ENCODE data around the gene SYNPO2. TPM values are rescaled to one million over a fixed set of nuclear protein-coding genes. Genes with fewer than 3 reads are reported as not detected.
A peak's percentile ranks its signal among the peaks of the same experiment; 100 is the strongest.

The SYNPO2 gene
- total and polyA plus RNA-seq, 10 of the 15 experiments (the other 5 are each of a cell fraction or from before 2014, with no cell fraction given) = 0.04 to 0.34 (median 0.28) TPM

GRCh38 chr4:118968005-118968404, 79.4 kb downstream of the SYNPO2 start (continued):
- TF ChIP-seq IRF5 (IDR thresholded peaks at IDR 0.05; ENCODE audit: borderline replicate concordance) = no peak
- TF ChIP-seq NFYB (IDR thresholded peaks at IDR 0.05; ENCODE audit: insufficient read depth, low read depth, low read length) = 0 out of 2 replicates have a peak, but pooled peaks have one; percentile 49
- TF ChIP-seq POU2F2 (IDR thresholded peaks at IDR 0.05; ENCODE audit: borderline replicate concordance, low read depth, low read length) = 0 out of 3 replicates have a peak, but pooled peaks have one; percentile 22
- 0 out of 4 replicates have a peak, but pooled peaks of 1 of the 2 experiments have one; percentile 7 for TF ChIP-seq EP300 (IDR thresholded peaks at IDR 0.05; ENCODE audit: borderline replicate concordance in 1 of 2, control insufficient read depth in 1 of 2, low read depth in 2 of 2, low read length in 2 of 2)
- 0 out of 2 replicates have a peak, but pooled peaks have one; percentile 28 for TF ChIP-seq ZNF687 (IDR thresholded peaks at IDR 0.05)
- no peak for TF ChIP-seq BACH1 (IDR thresholded peaks at IDR 0.05; ENCODE audit: borderline replicate concordance)
- TF ChIP-seq RUNX3 (IDR thresholded peaks at IDR 0.05; ENCODE audit: low read length) = peak; percentile 90
- no peak for TF ChIP-seq CHD2 (IDR thresholded peaks at IDR 0.05; ENCODE audit: borderline replicate concordance, low read depth, low read length)
- no peak for TF ChIP-seq RFX5 (IDR thresholded peaks at IDR 0.05; ENCODE audit: low read depth, low read length)
- peak; percentile 62; the same call in 1 of the 2 replicates for TF ChIP-seq IRF4 (IDR thresholded peaks at IDR 0.05; ENCODE audit: low read depth, low read length)
- TF ChIP-seq NR2F1 (conservative IDR thresholded peaks at IDR 0.05) = peak; percentile 93
- TF ChIP-seq ZNF592 (IDR thresholded peaks at IDR 0.05) = no peak
- no peak for TF ChIP-seq RB1 (IDR thresholded peaks at IDR 0.05; ENCODE audit: borderline replicate concordance)
- TF ChIP-seq TAF1 (IDR thresholded peaks at IDR 0.05; ENCODE audit: borderline replicate concordance, low read depth, low read length) = peak; percentile 51; the same call in 1 of the 2 replicates
- no peak for TF ChIP-seq RELA (IDR thresholded peaks at IDR 0.05; ENCODE audit: borderline replicate concordance, partially characterized antibody)
- TF ChIP-seq BHLHE40 (IDR thresholded peaks at IDR 0.05; ENCODE audit: borderline replicate concordance in 1 of 2, low read depth in 2 of 2, low read length in 1 of 2) = peak in 1 of 2 experiments; percentile 7; a peak in 1 of 4 replicates
- peak; percentile 42; the same call in 1 of the 2 replicates for TF ChIP-seq POLR2A (IDR thresholded peaks at IDR 0.05; ENCODE audit: low read depth, low read length)
- peak; percentile 45 to 48; a peak in 3 of 4 replicates for TF ChIP-seq IKZF2 (IDR thresholded peaks at IDR 0.05)
- no peak for TF ChIP-seq STAT3 (IDR thresholded peaks at IDR 0.05; ENCODE audit: low read depth, low read length)

All from GM12878 (cell line).